NCI-H526 (cell line): ENCODE results near the gene SEPTIN12.
"Not testable (repeated sequence)": the region's sequence is repeated elsewhere in the genome, so short reads cannot be mapped to it uniquely, and the experiment has no call there.

ENCODE experiments used
- DNase-seq, 2 experiments: peaks; one replicate each; lab custom pipeline; 2025; lab: John Stamatoyannopoulos, UW

The SEPTIN12 gene

GRCh38 chr16:4752351-4753100 lies 35.6 kb downstream of the SEPTIN12 start:
- DNase-seq: no peak

GRCh38 chr16:4750896-4751295 lies 37.2 kb downstream of the SEPTIN12 start:
- no peak for DNase-seq

- DNase-seq: no peak
These were observed 38.4 kb downstream of the SEPTIN12 start for GRCh38 chr16:4749700-4750257.

GRCh38 chr16:4748682-4749411 lies 39.3 kb downstream of the SEPTIN12 start:
- no peak for DNase-seq

- no peak for DNase-seq
These were observed 40.1 kb downstream of the SEPTIN12 start for GRCh38 chr16:4747906-4748681.

- DNase-seq: no peak
These were observed 41.1 kb downstream of the SEPTIN12 start for GRCh38 chr16:4746991-4747574.

- no peak for DNase-seq
These were observed 41.9 kb downstream of the SEPTIN12 start for GRCh38 chr16:4746215-4746614.

GRCh38 chr16:4745274-4745569 lies 42.9 kb downstream of the SEPTIN12 start:
- no peak for DNase-seq

- no peak for DNase-seq
These were observed 43.4 kb downstream of the SEPTIN12 start for GRCh38 chr16:4744555-4745273.

- peak in 1 of 2 experiments; percentile 38 for DNase-seq
These were observed 44.8 kb downstream of the SEPTIN12 start for GRCh38 chr16:4743226-4743878.

GRCh38 chr16:4738370-4738769 lies 49.8 kb downstream of the SEPTIN12 start:
- DNase-seq: not testable (repeated sequence)

GRCh38 chr16:4737545-4737944 lies 50.6 kb downstream of the SEPTIN12 start:
- no peak for DNase-seq

- no peak for DNase-seq
These were observed 51.6 kb downstream of the SEPTIN12 start for GRCh38 chr16:4736546-4736945.

- peak in 1 of 2 experiments; percentile 81 for DNase-seq
These were observed 53.2 kb downstream of the SEPTIN12 start for GRCh38 chr16:4734730-4735535.

GRCh38 chr16:4734063-4734729 lies 53.9 kb downstream of the SEPTIN12 start, which contains the start of the genes ANKS3 and DNAAF8:
ANKS3 (minus strand) TSS chr16:4734271; CDS start chr16:4730149, 4,122 bp downstream.
DNAAF8 (plus strand) TSS chr16:4734537; CDS start chr16:4736515, 1,978 bp downstream.
- peak; percentile 84 to 93 for DNase-seq

GRCh38 chr16:4733747-4734062 lies 54.4 kb downstream of the SEPTIN12 start:
- DNase-seq: peak in 1 of 2 experiments; percentile 21

GRCh38 chr16:4733211-4733742 lies 54.9 kb downstream of the SEPTIN12 start:
- DNase-seq: no peak

- no peak for DNase-seq
These were observed 58.3 kb downstream of the SEPTIN12 start for GRCh38 chr16:4729876-4730275.

- DNase-seq: no peak
These were observed 59.5 kb downstream of the SEPTIN12 start for GRCh38 chr16:4728676-4729075.
